Uterus (tissue), 2 donors: Measurements from ENCODE around the gene RMND5A.

ENCODE experiments used
- CTCF ChIP-seq, 4 experiments: fragments of 200-600 bp in 2 of 4; fragments of 450-650 bp in 2 of 4; sonication (generic) in 2 of 4; IDR thresholded peaks; one replicate each; pipeline ENCODE4 v1.5.1; 2016 to 2019; ENCODE audit warnings: antibody characterized with exemption in 4 of 4, mild to moderate bottlenecking in 2 of 4, moderate library complexity in 1 of 4
- POLR2A ChIP-seq, 2 donors: fragments of 450-650 bp; IDR thresholded peaks; one replicate each; pipeline ENCODE4 v1.6.1; 2016; ENCODE audit warnings: antibody characterized with exemption in 2 of 2, mild to moderate bottlenecking in 1 of 2, moderate library complexity in 1 of 2

- TF ChIP-seq POLR2A (IDR thresholded peaks at IDR 0.05) (no peak), CTCF (IDR thresholded peaks at IDR 0.05) (no peak)
Observed at GRCh38 chr2:86815611-86816010, 95.5 kb downstream of the RMND5A start.
